H9 (cell line): ENCODE measurements around the gene KCTD2. TPM values are rescaled to one million over a fixed set of nuclear protein-coding genes. Genes with fewer than 3 reads are reported as not detected.

Experiments
- DNase-seq: peaks from one replicate; pipeline ENCODE4 v3.0.0-alpha.2; 2017
- H2AFZ ChIP-seq: one replicate; pipeline ENCODE4 v1.6.1; 2013; ENCODE audit warnings: mild to moderate bottlenecking, low read length, control low read depth, moderate library complexity
- H2AK5ac ChIP-seq: 2 replicates; pipeline ENCODE4 v1.6.1; 2013; ENCODE audit warnings: low read length, control low read depth, mixed read lengths; ENCODE audit not compliant: insufficient read length
- H2BK120ac ChIP-seq: one replicate; pipeline ENCODE4 v1.6.1; 2013; ENCODE audit warnings: low read depth, mild to moderate bottlenecking, low read length, control low read depth, inconsistent platforms; ENCODE audit not compliant: poor library complexity, severe bottlenecking
- H2BK12ac ChIP-seq: 2 replicates; pipeline ENCODE4 v1.6.1; 2013; ENCODE audit warnings: low read length, control low read depth, mixed read lengths, low read depth; ENCODE audit not compliant: insufficient read length
- H2BK15ac ChIP-seq: 2 replicates; pipeline ENCODE4 v1.6.1; 2013; ENCODE audit warnings: low read depth, low read length, control low read depth
- H2BK20ac ChIP-seq: one replicate; pipeline ENCODE4 v1.6.1; 2013; ENCODE audit warnings: low read depth, mild to moderate bottlenecking, low read length, control low read depth, inconsistent platforms; ENCODE audit not compliant: poor library complexity, severe bottlenecking
- H2BK5ac ChIP-seq: 2 replicates; pipeline ENCODE4 v1.6.1; 2013; ENCODE audit warnings: low read length, control low read depth, mixed read lengths; ENCODE audit not compliant: insufficient read length
- H3K14ac ChIP-seq: 2 replicates; pipeline ENCODE4 v1.6.1; 2013; ENCODE audit warnings: low read length, control low read depth; ENCODE audit not compliant: insufficient read depth
- H3K18ac ChIP-seq: 2 replicates; pipeline ENCODE4 v1.6.1; 2013; ENCODE audit warnings: low read depth, mild to moderate bottlenecking, mixed read lengths, low read length, control low read depth; ENCODE audit not compliant: insufficient read length
- H3K23ac ChIP-seq: 2 replicates; pipeline ENCODE4 v1.6.1; 2013; ENCODE audit warnings: low read length, control low read depth, mixed read lengths, low read depth; ENCODE audit not compliant: insufficient read length
- H3K23me2 ChIP-seq: 2 replicates; pipeline ENCODE4 v1.6.1; 2013; ENCODE audit warnings: low read depth, mild to moderate bottlenecking, mixed read lengths, low read length, control low read depth; ENCODE audit not compliant: insufficient read length, poor library complexity, severe bottlenecking
- H3K27ac ChIP-seq: 2 replicates; pipeline ENCODE4 v1.5.1; 2013; ENCODE audit warnings: low read length, control low read depth, mixed read lengths, low read depth; ENCODE audit not compliant: insufficient read length
- H3K27me3 ChIP-seq: 2 replicates; pipeline ENCODE4 v1.6.1; 2013; ENCODE audit warnings: low read length, control low read depth, inconsistent platforms; ENCODE audit not compliant: insufficient read depth
- H3K4ac ChIP-seq: 2 replicates; pipeline ENCODE4 v1.6.1; 2013; ENCODE audit warnings: low read depth, mild to moderate bottlenecking, control low read depth, inconsistent platforms, low read length, moderate library complexity
- H3K4me1 ChIP-seq: 2 replicates; pipeline ENCODE4 v1.6.1; 2013; ENCODE audit warnings: low read length, control low read depth, inconsistent platforms; ENCODE audit not compliant: insufficient read depth
- H3K4me2 ChIP-seq: 2 replicates; pipeline ENCODE4 v1.6.1; 2013; ENCODE audit warnings: low read length, control low read depth, mixed read lengths; ENCODE audit not compliant: insufficient read length, insufficient read depth
- H3K56ac ChIP-seq: 2 replicates; pipeline ENCODE4 v1.6.1; 2013; ENCODE audit warnings: low read depth, mild to moderate bottlenecking, mixed read lengths, low read length, control low read depth; ENCODE audit not compliant: insufficient read length
- H3K79me1 ChIP-seq: 2 replicates; pipeline ENCODE4 v1.6.1; 2013; ENCODE audit warnings: low read depth, mild to moderate bottlenecking, moderate library complexity, low read length, control low read depth, inconsistent platforms; ENCODE audit not compliant: insufficient read depth, poor library complexity, severe bottlenecking
- H3K79me2 ChIP-seq: 2 replicates; pipeline ENCODE4 v1.6.1; 2013; ENCODE audit warnings: low read length, control low read depth, inconsistent platforms; ENCODE audit not compliant: insufficient read depth
- H3K9ac ChIP-seq: 2 replicates; pipeline ENCODE4 v1.6.1; 2013; ENCODE audit warnings: low read length, control low read depth, mixed read lengths; ENCODE audit not compliant: insufficient read length; ENCODE audit errors: extremely low read depth
- H3K9me3 ChIP-seq: one replicate; pipeline ENCODE4 v1.6.1; 2013; ENCODE audit warnings: low read depth, low read length, inconsistent platforms; ENCODE audit not compliant: control insufficient read depth
- H3T11ph ChIP-seq: one replicate; pipeline ENCODE4 v1.6.1; 2013; ENCODE audit warnings: mild to moderate bottlenecking, low read length, control low read depth, inconsistent platforms
- H4K20me1 ChIP-seq: one replicate; pipeline ENCODE4 v1.6.1; 2013; ENCODE audit not compliant: control insufficient read depth, insufficient read length, insufficient read depth
- H4K5ac ChIP-seq: 2 replicates; pipeline ENCODE4 v1.6.1; 2013; ENCODE audit warnings: low read depth, mild to moderate bottlenecking, mixed read lengths, low read length, control low read depth; ENCODE audit not compliant: insufficient read length
- H4K8ac ChIP-seq: replicated peaks from 2 replicates; pipeline ENCODE4 v1.6.1; 2013; ENCODE audit warnings: low read length, control low read depth, mixed read lengths, low read depth; ENCODE audit not compliant: insufficient read length
- H4K91ac ChIP-seq: 2 replicates; pipeline ENCODE4 v1.6.1; 2013; ENCODE audit warnings: low read depth, mild to moderate bottlenecking, moderate library complexity, mixed read lengths, low read length, control low read depth; ENCODE audit not compliant: insufficient read length
- H3K27ac Mint-ChIP-seq, 3 experiments: 2 replicates in 2 of 3; 3 replicates in 1 of 3; pipeline ENCODE4 v1.8.0; 2020 to 2021; ENCODE audit warnings: mixed read lengths in 3 of 3, mild to moderate bottlenecking in 1 of 3, moderate library complexity in 1 of 3
- H3K27me3 Mint-ChIP-seq: 2 replicates; pipeline ENCODE4 v1.8.0; 2021; ENCODE audit warnings: low read depth, mild to moderate bottlenecking, moderate library complexity, mixed read lengths
- H3K36me3 Mint-ChIP-seq, 3 experiments: 2 replicates in 2 of 3; 3 replicates in 1 of 3; pipeline ENCODE4 v1.8.0; 2020 to 2021; ENCODE audit warnings: low read depth in 3 of 3, mixed read lengths in 3 of 3; ENCODE audit not compliant: insufficient read depth in 1 of 3
- H3K4me1 Mint-ChIP-seq, 2 experiments: 2 replicates each; pipeline ENCODE4 v1.8.0; 2020; ENCODE audit warnings: mixed read lengths in 2 of 2
- H3K4me3 Mint-ChIP-seq, 2 experiments: 2 replicates in 1 of 2; 3 replicates in 1 of 2; pipeline ENCODE4 v1.8.0; 2020 to 2021; ENCODE audit warnings: mild to moderate bottlenecking in 2 of 2, mixed read lengths in 2 of 2, moderate library complexity in 1 of 2
- H3K9me3 Mint-ChIP-seq, 2 experiments: 2 replicates in 1 of 2; 3 replicates in 1 of 2; pipeline ENCODE4 v1.8.0; 2020; ENCODE audit warnings: mild to moderate bottlenecking in 2 of 2, mixed read lengths in 2 of 2, moderate library complexity in 1 of 2
- WGBS: extraction: QIAGEN DNeasy Blood & Tissue Kit; methylation state at CpG from one replicate; pipeline ENCODE4 v1.1.7; 2013; ENCODE audit warnings: missing lambda C conversion rate, low lambda C conversion rate, mixed read lengths; ENCODE audit not compliant: insufficient read length; ENCODE audit errors: extremely low coverage; 5-methylcytosine and 5-hydroxymethylcytosine counted together
- total RNA-seq: library from RNA; stranded (reverse); gene quantifications from 2 replicates; pipeline ENCODE4 v1.2.1, GENCODE V29; 2021
- TF ChIP-seq, protein P1 (sequence below): fragments of 200-600 bp; sonication (generic); conservative IDR thresholded peaks from 3 replicates; pipeline ENCODE4 v1.8.0; 2021; ENCODE audit warnings: antibody characterized with exemption, mild to moderate bottlenecking

KCTD2 gene
- total RNA-seq, 1 experiment from 2014 or later: 40.1 TPM

DNA sequence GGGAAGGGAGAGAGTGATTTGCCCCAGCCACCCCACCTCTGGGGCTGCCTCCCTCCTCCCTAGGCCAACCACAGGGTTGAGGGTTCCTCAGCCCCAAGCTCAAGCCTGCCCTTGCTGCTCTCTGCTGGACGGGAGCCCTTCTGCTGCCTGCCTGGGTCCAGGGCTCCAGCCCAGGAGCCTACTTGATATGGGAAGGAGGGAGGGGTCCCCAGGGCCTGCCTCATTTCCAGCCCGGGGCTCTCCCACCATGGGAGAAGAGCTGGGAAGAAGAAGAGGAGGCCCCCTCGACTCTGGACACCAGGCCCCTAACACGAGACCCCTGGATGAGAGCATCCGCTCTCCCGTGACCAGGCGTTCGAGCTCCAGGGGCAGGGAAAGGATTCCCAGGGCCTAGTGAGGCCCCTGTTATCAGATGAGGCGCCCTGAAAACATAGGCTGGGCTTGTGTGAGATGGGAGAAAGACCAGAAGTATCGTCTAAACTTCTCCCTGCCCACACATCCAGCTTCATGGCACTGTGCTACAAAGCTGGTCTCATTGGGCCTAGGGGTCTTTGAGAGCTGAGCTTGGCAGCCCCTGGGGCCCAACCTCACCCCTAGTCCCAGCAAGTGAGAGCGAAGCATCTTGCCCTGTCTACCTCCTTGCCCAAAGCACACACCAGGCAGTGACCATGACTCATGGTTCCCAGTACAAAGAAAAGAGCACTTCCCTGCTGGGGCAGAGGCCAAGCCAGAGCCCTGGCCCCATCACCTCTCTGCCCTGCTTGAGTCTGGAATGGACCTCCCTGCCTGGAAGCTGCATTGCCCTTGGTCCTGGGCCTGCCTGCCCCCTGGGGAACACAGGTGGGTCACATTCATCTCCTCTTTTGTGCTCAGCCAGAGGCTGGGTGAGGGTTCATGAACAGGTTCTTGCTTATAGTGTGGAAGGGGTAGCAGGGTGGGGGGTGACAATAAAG is 41.7 kb downstream of the KCTD2 start:
- Histone ChIP-seq H3K4ac (no peak overlapping the region), H3K56ac (no peak overlapping the region), H2BK120ac (no peak overlapping the region), H3K4me2 (peak overlapping the region; percentile 75), H3K27ac (no peak overlapping the region), H3K14ac (peak overlapping the region; percentile 69), H3K23ac (no peak overlapping the region), H2AFZ (no peak overlapping the region), H3K9me3 (no peaks in the 10 kb centered on the region), H4K8ac (no peak overlapping the region), H2AK5ac (no peak overlapping the region), H4K5ac (no peak overlapping the region), H2BK5ac (no peak overlapping the region), H2BK20ac (no peak overlapping the region), H2BK15ac (no peak overlapping the region), H3K79me1 (no peaks in the 10 kb centered on the region), H3K4me1 (peaks cover 7% of the 10 kb centered on the region; the same call in 1 of the 2 replicates), H3K23me2 (peaks cover 7% of the 10 kb centered on the region), H3K18ac (peak overlapping the region; percentile 81), H3K9ac (peak overlapping the region; percentile 55), H4K20me1 (no peaks in the 10 kb centered on the region), H3K79me2 (no peaks in the 10 kb centered on the region; the same call in 1 of the 2 replicates), H3K27me3 (no peaks in the 10 kb centered on the region), H2BK12ac (no peak overlapping the region), H3T11ph (no peak overlapping the region), H4K91ac (no peak overlapping the region)
- Mint-ChIP-seq H3K9me3 (no peaks in the 10 kb centered on the region), H3K4me3 (peak overlapping the region; percentile 79 to 88), H3K36me3 (peaks cover 2 to 4% (median 2%) of the 10 kb centered on the region in 3 experiments; a peak in 5 of 7 replicates), H3K27ac (peak overlapping the region in 1 of 3 experiments; percentile 95; a peak in 4 of 7 replicates), H3K27me3 (no peaks in the 10 kb centered on the region), H3K4me1 (peaks cover 56% of the 10 kb centered on the region in 2 experiments)
- WGBS: no CpG with 5 or more reads among the region's 11 CpGs
- peak; percentile 78 for DNase-seq
- TF ChIP-seq, protein P1, sequence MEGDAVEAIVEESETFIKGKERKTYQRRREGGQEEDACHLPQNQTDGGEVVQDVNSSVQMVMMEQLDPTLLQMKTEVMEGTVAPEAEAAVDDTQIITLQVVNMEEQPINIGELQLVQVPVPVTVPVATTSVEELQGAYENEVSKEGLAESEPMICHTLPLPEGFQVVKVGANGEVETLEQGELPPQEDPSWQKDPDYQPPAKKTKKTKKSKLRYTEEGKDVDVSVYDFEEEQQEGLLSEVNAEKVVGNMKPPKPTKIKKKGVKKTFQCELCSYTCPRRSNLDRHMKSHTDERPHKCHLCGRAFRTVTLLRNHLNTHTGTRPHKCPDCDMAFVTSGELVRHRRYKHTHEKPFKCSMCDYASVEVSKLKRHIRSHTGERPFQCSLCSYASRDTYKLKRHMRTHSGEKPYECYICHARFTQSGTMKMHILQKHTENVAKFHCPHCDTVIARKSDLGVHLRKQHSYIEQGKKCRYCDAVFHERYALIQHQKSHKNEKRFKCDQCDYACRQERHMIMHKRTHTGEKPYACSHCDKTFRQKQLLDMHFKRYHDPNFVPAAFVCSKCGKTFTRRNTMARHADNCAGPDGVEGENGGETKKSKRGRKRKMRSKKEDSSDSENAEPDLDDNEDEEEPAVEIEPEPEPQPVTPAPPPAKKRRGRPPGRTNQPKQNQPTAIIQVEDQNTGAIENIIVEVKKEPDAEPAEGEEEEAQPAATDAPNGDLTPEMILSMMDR: no peak
